K562 (cell line): Measurements from ENCODE around the gene CPNE2. TPM values are rescaled to one million over a fixed set of nuclear protein-coding genes. Genes with fewer than 3 reads are reported as not detected.

Experiments
- ATAC-seq: fragments of 200-7000 bp; cut with Tn5 transposase; 3 replicates; pipeline ENCODE4 v1.9.1; 2020; ENCODE audit warnings: moderate library complexity
- BruUV-seq: library from RNA; stranded (reverse); fragments of 400-500 nt; replicated peaks from 2 replicates; lab custom pipeline; 2021; lab: Mats Ljungman, UMichigan
- CTCF ChIA-PET: fragments of 300-600 bp; formaldehyde crosslinking; extraction: SDS; loops from one replicate; lab custom pipeline; 2021; ENCODE audit warnings: low intra/inter-chr PET ratio; lab: Yijun Ruan, JAX
- POLR2A ChIA-PET: fragments of 300-600, 350-650 bp; sonication (Branson Sonifier 250); formaldehyde crosslinking; extraction: SDS; loops from one replicate; lab custom pipeline; 2021; ENCODE audit warnings: antibody characterized with exemption, inconsistent platforms; lab: Yijun Ruan, JAX
- DNase-seq, 4 experiments: peaks; one replicate each; pipeline versions ENCODE4 v3.0.0 to v3.0.0-alpha.2; 2011 to 2018; ENCODE audit warnings: low spot score in 3 of 4, mixed read lengths in 3 of 4; ENCODE audit errors: extremely low read depth in 1 of 4
- FAIRE-seq: peaks from 2 replicates; lab custom pipeline; 2011; peaks lifted over from hg19 to GRCh38; lab: Jason Lieb, UNC
- H2AFZ ChIP-seq: 2 replicates; pipeline ENCODE4 v1.6.0; 2011; ENCODE audit warnings: low read depth, low read length, control low read depth, inconsistent platforms
- H3K27ac ChIP-seq: fragments of 200-600 bp; 3 replicates; pipeline ENCODE4 v1.8.0; 2011; ENCODE audit warnings: low read depth, mild to moderate bottlenecking, control low read depth, inconsistent platforms, low read length, moderate library complexity, mixed read lengths; ENCODE audit errors: extremely low read depth
- H3K27me3 ChIP-seq, 2 experiments: fragments of 300-600 bp in 1 of 2; 2 replicates in 1 of 2; 3 replicates in 1 of 2; pipeline versions ENCODE4 v1.6.0 to v1.8.0; 2011; ENCODE audit warnings: inconsistent platforms in 2 of 2, low read length in 2 of 2, mild to moderate bottlenecking in 1 of 2, mixed read lengths in 1 of 2, moderate library complexity in 1 of 2; ENCODE audit not compliant: control insufficient read depth in 2 of 2, insufficient read depth in 2 of 2
- H3K36me3 ChIP-seq: fragments of 300-600 bp; 3 replicates; pipeline ENCODE4 v1.8.0; 2011; ENCODE audit warnings: mild to moderate bottlenecking, low read length, inconsistent platforms; ENCODE audit not compliant: control insufficient read depth, insufficient read depth
- H3K4me1 ChIP-seq, 2 experiments: fragments of 200-600 bp in 1 of 2; replicated peaks in 1 of 2; 2 replicates in 1 of 2; 3 replicates in 1 of 2; pipeline versions ENCODE4 v1.5.1 to v1.8.0; 2011; ENCODE audit warnings: inconsistent platforms in 2 of 2, low read length in 2 of 2, mild to moderate bottlenecking in 1 of 2, mixed read lengths in 1 of 2, moderate library complexity in 1 of 2; ENCODE audit not compliant: control insufficient read depth in 2 of 2, insufficient read depth in 2 of 2
- H3K4me2 ChIP-seq: 2 replicates; pipeline ENCODE4 v1.6.1; 2011; ENCODE audit warnings: low read length, control low read depth, inconsistent platforms, mixed read lengths; ENCODE audit not compliant: insufficient read depth
- H3K4me3 ChIP-seq: fragments of 200-600 bp; sonication (generic), shearing (Covaris generic); 2 replicates; pipeline ENCODE4 v1.5.1; 2016; ENCODE audit warnings: control low read depth, inconsistent platforms
- H3K79me2 ChIP-seq: fragments of 200-600 bp; 3 replicates; pipeline ENCODE4 v1.8.0; 2011; ENCODE audit warnings: low read length, inconsistent platforms; ENCODE audit not compliant: control insufficient read depth, insufficient read depth
- H3K9ac ChIP-seq, 2 experiments: 2 replicates each; pipeline versions ENCODE4 v1.6.0 to v1.6.1; 2011; ENCODE audit warnings: low read depth in 2 of 2, low read length in 2 of 2, control low read depth in 1 of 2, inconsistent platforms in 1 of 2, mild to moderate bottlenecking in 1 of 2, mixed read lengths in 1 of 2; ENCODE audit not compliant: insufficient read depth in 1 of 2
- H3K9me1 ChIP-seq: one replicate; pipeline ENCODE4 v1.6.0; 2011; ENCODE audit warnings: inconsistent platforms, mild to moderate bottlenecking, low read length, moderate library complexity; ENCODE audit not compliant: control insufficient read depth, insufficient read depth
- H3K9me3 ChIP-seq: replicated peaks from 2 replicates; pipeline ENCODE4 v1.5.1; 2011; ENCODE audit warnings: low read depth, low read length, inconsistent platforms; ENCODE audit not compliant: control insufficient read depth, insufficient read depth
- H4K20me1 ChIP-seq: replicated peaks from 2 replicates; pipeline ENCODE4 v1.6.1; 2011; ENCODE audit warnings: low read length, inconsistent platforms, mixed read lengths; ENCODE audit not compliant: control insufficient read depth, insufficient read depth
- CCNT2 ChIP-seq: IDR thresholded peaks from 2 replicates; pipeline ENCODE4 v1.6.1; 2011; ENCODE audit warnings: borderline replicate concordance, low read depth, mild to moderate bottlenecking, moderate library complexity, mixed read lengths, low read length; ENCODE audit not compliant: insufficient read length; ENCODE audit errors: extremely low read depth
- FOXA1 ChIP-seq: fragments of 450-650 bp; IDR thresholded peaks from 2 replicates; pipeline ENCODE4 v1.6.1; 2016; ENCODE audit warnings: mild to moderate bottlenecking, borderline replicate concordance
- GABPB1 ChIP-seq: sonication (generic); formaldehyde crosslinking; IDR thresholded peaks from 2 replicates; pipeline ENCODE4 v1.8.0; 2022; ENCODE audit warnings: mild to moderate bottlenecking, missing genetic modification reagents
- KLF16 ChIP-seq: IDR thresholded peaks from 2 replicates; pipeline ENCODE4 v1.6.1; 2016; ENCODE audit warnings: antibody characterized with exemption
- MAZ ChIP-seq, 2 experiments: fragments of 450-650 bp in 1 of 2; sonication (generic) in 1 of 2; formaldehyde crosslinking; IDR thresholded peaks in 1 of 2; conservative IDR thresholded peaks in 1 of 2; 2 replicates each; pipeline versions ENCODE4 v1.4.0 to v1.5.0; 2020; ENCODE audit warnings: mild to moderate bottlenecking in 1 of 2, missing genetic modification reagents in 1 of 2
- NCOA1 ChIP-seq: fragments of 450-650 bp; IDR thresholded peaks from 2 replicates; pipeline ENCODE4 v1.6.1; 2016; ENCODE audit warnings: low read depth
- PYGO2 ChIP-seq: fragments of 450-650 bp; IDR thresholded peaks from 2 replicates; pipeline ENCODE4 v1.6.1; 2016; ENCODE audit warnings: mild to moderate bottlenecking, missing genetic modification characterization, moderate library complexity, missing compliant biosample characterization
- RBM39 ChIP-seq: fragments of 200-400 bp; formaldehyde crosslinking; optimal IDR thresholded peaks from 2 replicates; pipeline ENCODE3; 2018; ENCODE audit warnings: low read depth, low read length
- SIN3B ChIP-seq: fragments of 450-650 bp; IDR thresholded peaks from 2 replicates; pipeline ENCODE4 v1.6.1; 2017; ENCODE audit warnings: low read depth, mild to moderate bottlenecking, moderate library complexity
- SMARCB1 ChIP-seq: IDR thresholded peaks from 2 replicates; pipeline ENCODE4 v1.6.1; 2011; ENCODE audit warnings: improper control_type of control experiment, low read depth; ENCODE audit not compliant: insufficient read length
- SUPT5H ChIP-seq: fragments of 450-650 bp; IDR thresholded peaks from 2 replicates; pipeline ENCODE4 v1.6.1; 2016
- ZNF551 ChIP-seq: fragments of 250-450 bp; sonication (Bioruptor Pico); IDR thresholded peaks from 2 replicates; pipeline ENCODE4 v1.5.0; 2021; ENCODE audit warnings: mild to moderate bottlenecking, moderate library complexity
- ZNF589 ChIP-seq: fragments of 200-800 bp; sonication (Bioruptor generic); IDR thresholded peaks from 2 replicates; pipeline ENCODE4 v1.6.1; 2016; ENCODE audit warnings: low read depth, missing genetic modification characterization, missing compliant biosample characterization
- WGBS: fragments of 100-300 bp; shearing (Covaris generic); methylation state at CpG from one replicate; pipeline ENCODE4 v1.1.6; 2016; ENCODE audit warnings: low coverage, mixed read lengths; ENCODE audit not compliant: insufficient coverage; ENCODE audit errors: missing lambda C conversion rate; 5-methylcytosine and 5-hydroxymethylcytosine counted together
- in situ Hi-C: fragments of 300-500 bp; cut with MboI; formaldehyde crosslinking; loops from 4 replicates; pipeline ENCODE4 v1.15.0; 2018; ENCODE audit warnings: inconsistent platforms, mixed read lengths
- intact Hi-C: fragments of 100-400 bp; cut with micrococcal nuclease; formaldehyde crosslinking; loops from 2 replicates; pipeline ENCODE4 v1.14.2; 2022
- polyA plus RNA-seq, 8 experiments: library from polyadenylated mRNA; depleted of rRNA in 4 of 8; stranded (reverse) in 5 of 8; unstranded in 3 of 8; fragments of >200 nt; fragmentation: Nextera tagmentation in 2 of 8; fragmentation: Illumina TruSeq in 1 of 8; extraction: Ambion mirVana in 2 of 8; extraction: Trizol in 1 of 8; gene quantifications; 2 replicates each; pipeline versions ENCODE4 v1.2.1 to v1.2.3, GENCODE V29; 2011 to 2014; ENCODE audit warnings: inconsistent platforms in 1 of 8, missing spikeins in 1 of 8
- total RNA-seq, 7 experiments: library from RNA; depleted of rRNA in 6 of 7; stranded (reverse); fragments of >200 nt in 6 of 7; fragmentation: Illumina TruSeq in 2 of 7; extraction: Trizol in 2 of 7; gene quantifications; 2 replicates each; pipeline versions ENCODE4 v1.2.1 to v1.2.3, GENCODE V29; 2011 to 2021; ENCODE audit warnings: low replicate concordance in 1 of 7

CPNE2 gene
- total and polyA plus RNA-seq, 9 of the 15 experiments (the other 6 are each of a cell fraction or from before 2014, with no cell fraction given): 3.0 to 13.9 (median 8.6) TPM

- H4K20me1 ChIP-seq: peaks cover 2% of the 10 kb centered on the region; the same call in 1 of the 2 replicates
- no peak overlapping the region for H3K4me2 ChIP-seq
- WGBS: 24% methylated on average over 7 of the region's 7 CpGs
- ChIA-PET CTCF (no interaction called here), POLR2A (interaction anchor here (0.6 to 1.4 kb wide), 3 partner anchors 12 to 42 kb away, joined by 3 to 6 read pairs (median 4); partner anchors contain the start of gene CPNE2)
- no peaks in the 10 kb centered on the region for H3K9me3 ChIP-seq
- H3K79me2 ChIP-seq: no peaks in the 10 kb centered on the region
- DNase-seq (no peak), ATAC-seq (no peak), FAIRE-seq (no peak)
- H3K27ac ChIP-seq: no peak overlapping the region
- H3K36me3 ChIP-seq: no peaks in the 10 kb centered on the region
- intact Hi-C loops (no loop called here), in situ Hi-C loops (no loop called here)
- H3K4me1 ChIP-seq: peaks cover 10 to 15% of the 10 kb centered on the region in 2 experiments; a peak in 3 of 5 replicates
- no TSS peak for BruUV-seq
- no peak for TF ChIP-seq ZNF589
- TF ChIP-seq KLF16: no peak
- TF ChIP-seq NCOA1: no peak
- no peak for TF ChIP-seq RBM39
- TF ChIP-seq GABPB1: no peak
- TF ChIP-seq ZNF551 (CRISPR knock-in tag): no peak
- no peak for TF ChIP-seq PYGO2 (tag)
- no peak for TF ChIP-seq FOXA1
- TF ChIP-seq SMARCB1: no peak
- TF ChIP-seq SIN3B: no peak
- TF ChIP-seq MAZ (CRISPR knock-in tag; conservative IDR thresholded peaks at IDR 0.05 in 1 of 2, IDR thresholded peaks at IDR 0.05 in 1 of 2): no peak
- TF ChIP-seq CCNT2: no peak
- TF ChIP-seq SUPT5H: no peak
- no peaks in the 10 kb centered on the region for H3K27me3 ChIP-seq
- no peak overlapping the region for H2AFZ ChIP-seq
- H3K4me3 ChIP-seq: no peak overlapping the region
- H3K9ac ChIP-seq: no peak overlapping the region
- no peaks in the 10 kb centered on the region for H3K9me1 ChIP-seq
Observed at GRCh38 chr16:57105184-57105583, 12.8 kb downstream of the CPNE2 start.
